Right ventricle myocardium superior (tissue), 1 donor: ENCODE data around the gene TSPAN9. TPM values are rescaled to one million over a fixed set of nuclear protein-coding genes. Genes with fewer than 3 reads are reported as not detected.

Experiments
- ATAC-seq: fragments of 200-7000 bp; cut with Tn5 transposase; one replicate; pipeline ENCODE4 v1.9.1; 2020; ENCODE audit warnings: mild to moderate bottlenecking; ENCODE audit not compliant: poor library complexity
- DNase-seq: peaks from one replicate; pipeline ENCODE4 v3.0.0-alpha.2; 2020
- intact Hi-C: fragments of 100-400 bp; cut with DNase I; formaldehyde crosslinking; loops from one replicate; pipeline ENCODE4 v1.11.2; 2022
- total RNA-seq: library from RNA; stranded (reverse); fragmentation: NEBNext Ultra II Directional; extraction: Animal tissue kit (Norgen Biotek cat#: 25700); gene quantifications from one replicate; pipeline ENCODE4 v1.2.1, GENCODE V29; 2021
- donor health status: DM: no; HTN: yes; CAD: no; lungs with severe emphysema.

The TSPAN9 gene
- total RNA-seq, 1 donor from 2014 or later = 156 TPM

DNA sequence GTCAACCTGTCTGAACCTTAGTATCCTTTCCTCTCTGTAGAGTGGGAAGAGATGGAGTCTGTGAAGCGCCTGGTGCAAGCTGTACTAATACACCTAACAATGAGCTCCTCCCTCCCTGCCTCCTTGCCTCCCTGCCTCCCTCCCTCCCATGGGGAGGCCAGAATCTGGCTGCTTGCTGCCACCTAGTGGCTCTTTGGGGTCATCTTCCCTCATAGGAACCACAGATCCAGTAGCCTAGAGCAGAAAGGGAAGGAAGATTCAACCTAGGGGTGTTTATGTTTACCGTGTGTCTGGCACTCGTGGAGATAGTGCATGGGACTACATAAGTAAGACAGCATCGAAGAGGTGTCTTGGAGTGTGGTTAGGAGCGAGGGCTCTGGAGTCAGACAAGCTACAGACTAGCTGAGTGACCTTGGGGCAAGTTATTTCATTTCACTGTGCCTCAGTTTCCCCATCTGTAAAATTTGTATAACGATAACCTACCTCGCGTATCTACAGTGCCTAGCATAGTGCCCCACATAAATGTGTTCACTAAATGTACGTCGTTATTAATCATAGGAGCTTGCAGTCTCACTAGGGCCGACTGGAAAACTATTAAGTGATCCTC, 35.5 kb upstream of the TSPAN9 start:
- ATAC-seq = peak; percentile 44
- intact Hi-C loops = no loop called here
- no peak for DNase-seq

DNA sequence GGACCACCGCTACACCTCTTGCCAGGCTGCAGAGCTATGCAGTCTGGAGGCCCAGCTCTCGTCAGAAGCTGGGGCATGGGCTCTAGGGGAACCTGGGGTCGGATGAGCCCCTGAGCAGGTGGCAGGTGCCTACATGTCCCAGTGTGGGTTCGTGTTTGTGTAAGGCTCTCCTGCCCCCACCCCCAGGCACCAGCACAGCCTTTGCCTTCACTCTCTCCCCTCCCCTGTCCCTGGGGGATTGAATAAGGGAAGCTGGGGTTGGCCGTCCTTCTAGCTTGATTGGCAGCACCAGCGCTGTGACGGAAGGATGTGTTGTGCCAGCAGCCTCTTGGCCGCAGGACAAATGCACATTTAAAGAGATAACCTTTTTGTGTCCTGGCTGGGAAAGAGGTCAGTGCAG, 34.8 kb upstream of the TSPAN9 start:
- peak; percentile 80 for DNase-seq
- intact Hi-C loops = no loop called here
- peak; percentile 60 for ATAC-seq

DNA sequence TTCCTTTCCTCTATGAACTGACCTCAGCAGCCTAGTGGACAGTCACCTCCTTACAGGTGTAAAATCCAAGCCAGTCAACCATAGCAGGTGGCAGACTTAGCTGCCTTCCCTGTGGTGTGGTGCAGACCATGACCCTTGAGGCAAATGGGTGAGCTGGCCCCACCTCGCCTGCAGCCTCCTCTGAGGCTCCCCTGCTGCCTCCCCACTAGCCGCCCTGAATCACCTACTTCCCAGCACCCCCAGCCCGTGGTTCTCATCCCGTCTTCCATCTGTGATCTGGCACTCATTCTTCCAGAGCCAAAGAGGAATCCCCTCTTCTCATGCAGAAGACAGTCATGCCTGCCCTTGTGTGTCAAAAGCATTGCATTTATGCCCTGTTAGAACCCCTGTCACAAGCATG, 34.4 kb upstream of the TSPAN9 start:
- no peak for ATAC-seq
- intact Hi-C loops = no loop called here
- DNase-seq = no peak

DNA sequence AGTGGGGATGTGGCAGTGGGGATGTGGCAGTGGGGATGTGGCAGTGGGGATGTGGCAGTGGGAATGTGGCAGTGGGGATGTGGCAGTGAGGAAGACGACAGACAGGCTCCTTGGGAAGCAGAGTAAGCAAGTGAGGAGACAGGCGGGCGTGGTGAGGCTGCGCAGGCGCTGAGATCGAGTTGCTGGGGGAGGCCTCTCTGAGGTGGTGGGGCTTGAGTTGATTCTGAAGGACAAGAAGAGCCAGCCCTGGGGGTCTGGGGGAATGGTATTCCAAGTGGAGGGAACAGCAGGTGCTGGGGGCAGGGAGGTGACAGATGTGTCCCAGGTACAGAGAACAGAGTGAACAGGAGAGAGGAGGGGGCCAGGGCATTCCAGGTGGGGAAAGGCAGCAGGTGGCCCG, 33.8 kb upstream of the TSPAN9 start:
- intact Hi-C loops = no loop called here
- DNase-seq (no peak), ATAC-seq (no peak)

DNA sequence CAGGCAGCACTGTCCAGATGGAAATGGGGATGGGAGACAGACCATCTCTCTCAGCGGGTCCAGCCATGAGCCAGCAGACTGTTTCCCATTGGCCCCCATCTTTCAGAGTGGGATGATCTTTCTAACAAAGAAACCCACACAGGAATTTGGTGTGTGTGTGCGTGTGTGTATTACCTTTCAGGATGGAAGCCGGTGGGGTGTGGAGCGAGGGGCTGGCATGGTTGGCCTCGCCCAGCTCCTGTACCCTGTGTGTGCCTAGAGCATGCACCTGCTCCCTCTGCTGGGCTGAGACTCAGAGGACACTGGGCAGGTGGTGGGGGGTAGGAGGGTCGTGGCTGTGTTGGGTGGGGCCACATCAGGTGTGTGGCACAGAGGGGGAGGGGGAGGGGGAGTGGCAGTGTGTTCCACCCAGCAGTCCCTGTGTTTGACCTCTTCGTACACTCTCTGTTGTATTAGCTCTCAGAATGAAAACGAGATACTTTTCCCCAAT, 33.0 kb upstream of the TSPAN9 start:
- no peak for DNase-seq
- ATAC-seq = no peak
- intact Hi-C loops = no loop called here

DNA sequence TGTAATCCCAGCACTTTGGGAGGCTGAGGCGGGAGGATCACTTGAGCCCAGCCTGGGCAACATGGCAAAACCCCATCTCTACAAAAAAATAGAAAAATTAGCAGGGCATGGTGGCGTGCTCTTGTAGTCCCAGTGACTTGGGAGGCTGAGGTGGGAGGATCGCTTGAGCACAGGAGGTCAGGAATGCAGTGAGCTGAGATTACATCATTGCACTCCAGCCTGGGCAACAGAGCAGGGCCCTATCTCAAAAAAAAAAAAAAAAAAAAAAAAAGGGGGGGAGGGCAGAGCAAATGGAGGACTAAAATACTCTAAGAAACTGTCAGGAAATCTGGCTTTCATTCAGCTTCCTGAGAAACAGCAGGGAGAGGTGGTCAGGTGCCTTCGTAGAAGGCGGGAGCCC, 31.7 kb upstream of the TSPAN9 start:
- no peak for DNase-seq
- ATAC-seq = no peak
- intact Hi-C loops = no loop called here

DNA sequence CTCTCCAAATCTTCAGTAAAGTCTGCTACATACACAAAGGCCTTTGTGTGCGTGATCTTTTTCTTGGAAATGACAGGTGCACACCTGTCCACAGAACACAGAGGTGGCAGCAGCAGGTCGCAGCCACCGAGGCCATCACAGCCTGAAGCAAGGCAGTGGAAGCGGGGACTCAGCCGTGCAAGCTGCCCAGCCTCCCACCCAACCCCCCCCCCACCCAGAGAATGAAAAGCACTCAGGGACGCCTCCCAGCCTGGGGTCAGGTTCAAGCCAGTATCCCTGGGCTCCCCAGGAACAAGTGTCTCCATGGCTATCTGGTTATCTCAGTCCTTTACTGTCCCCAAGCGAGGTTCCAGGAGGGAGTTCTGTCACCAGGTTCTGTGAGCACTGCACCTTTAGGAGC, 31.2 kb upstream of the TSPAN9 start:
- DNase-seq (no peak), ATAC-seq (peak; percentile 50)
- intact Hi-C loops = no loop called here

DNA sequence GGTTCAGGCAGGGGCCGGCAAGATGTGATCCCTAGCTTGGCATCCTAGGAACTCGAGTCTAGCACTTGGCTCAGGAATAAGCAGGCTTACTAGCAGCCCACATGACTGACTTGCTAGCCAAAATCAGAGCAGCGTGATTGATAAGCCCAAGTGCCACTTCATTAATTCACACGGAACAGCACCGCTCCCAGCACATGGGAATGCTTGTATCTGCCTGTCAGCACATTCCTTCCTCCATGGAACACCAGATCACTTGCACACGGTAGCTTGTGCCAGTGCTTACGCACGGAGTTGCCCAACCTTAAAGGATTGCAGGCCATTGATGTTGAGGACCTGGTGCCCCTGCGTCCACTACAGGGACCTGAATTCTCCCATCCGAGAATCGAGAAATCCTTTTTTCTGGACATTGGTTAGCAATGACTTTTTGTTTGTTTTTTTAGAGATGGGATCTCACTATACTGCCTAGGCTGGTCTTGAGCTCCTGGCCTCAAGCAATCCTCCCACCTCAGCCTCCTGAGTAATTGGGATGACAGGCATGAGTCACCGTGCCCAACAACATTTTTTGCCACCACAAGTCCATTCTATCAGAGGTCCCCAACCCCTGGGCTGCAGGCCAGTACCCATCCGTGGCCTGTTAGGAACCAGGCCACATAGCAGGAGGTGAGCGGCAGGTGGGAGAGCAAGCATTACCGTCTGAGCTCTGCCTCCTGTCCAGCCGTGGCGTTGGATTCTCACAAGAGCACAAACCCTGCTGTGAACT, 30.6 kb upstream of the TSPAN9 start:
- ATAC-seq (peak; percentile 79), DNase-seq (peak; percentile 82)
- intact Hi-C loops = no loop called here

DNA sequence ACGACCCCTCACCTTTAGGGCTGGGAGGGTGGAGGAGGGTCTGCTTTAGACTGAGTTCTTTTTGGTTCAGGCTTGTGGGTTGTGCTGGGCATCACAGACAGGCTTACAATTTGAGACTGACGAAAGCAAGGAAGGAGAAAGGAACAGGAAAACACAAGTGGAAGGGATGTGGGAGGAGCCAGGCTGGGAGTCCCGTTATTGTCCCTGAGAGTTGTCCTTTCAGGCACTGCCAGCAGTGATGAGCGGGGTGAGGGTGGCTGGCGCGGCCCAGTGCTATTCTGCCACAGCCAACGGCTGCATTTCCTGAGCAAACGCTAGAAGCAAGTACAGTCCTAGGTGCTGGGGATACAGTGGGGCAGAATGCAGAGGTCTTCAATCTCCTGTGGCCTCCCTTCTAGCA, 29.2 kb upstream of the TSPAN9 start:
- intact Hi-C loops = no loop called here
- DNase-seq (peak; percentile 72), ATAC-seq (peak; percentile 63)

DNA sequence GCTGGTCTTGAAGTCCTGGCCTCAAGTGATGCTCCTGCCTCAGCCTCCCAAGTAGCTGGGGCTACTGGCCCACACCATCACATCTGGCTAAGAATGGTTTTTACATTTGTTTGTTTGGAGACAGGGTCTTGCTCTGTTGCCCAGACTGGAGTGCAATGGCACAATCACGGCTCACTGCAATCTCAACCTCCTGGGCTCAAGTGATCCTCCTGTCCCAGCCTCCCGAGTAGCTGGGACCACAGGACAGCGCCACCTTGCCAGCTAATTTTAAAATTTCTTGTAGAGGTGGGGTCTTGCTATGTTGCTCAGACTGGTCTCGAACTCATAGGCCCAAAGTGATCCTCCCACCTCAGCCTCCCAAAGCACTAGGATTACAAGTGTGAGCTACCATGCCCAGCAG, 28.6 kb upstream of the TSPAN9 start:
- intact Hi-C loops = no loop called here
- ATAC-seq (no peak), DNase-seq (no peak)

DNA sequence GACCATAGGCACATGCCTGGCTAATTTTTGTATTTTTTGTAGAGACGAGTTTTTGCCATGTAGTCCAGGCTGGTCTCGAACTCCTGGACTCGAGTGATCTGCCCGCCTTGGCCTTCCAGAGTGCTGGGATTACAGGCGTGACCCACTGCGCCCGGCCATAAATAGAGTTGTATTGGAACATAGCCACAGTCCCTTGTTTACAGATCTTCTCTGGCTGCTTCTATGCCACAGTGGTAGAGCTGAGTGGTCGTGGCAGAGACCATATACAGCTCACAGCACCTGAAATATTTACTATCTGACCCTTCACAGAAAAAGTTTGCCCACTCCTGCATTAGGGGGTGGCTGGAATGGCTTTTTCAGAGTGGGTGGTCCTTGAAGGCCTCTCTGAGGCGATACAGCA, 28.0 kb upstream of the TSPAN9 start:
- DNase-seq = no peak
- intact Hi-C loops = no loop called here
- ATAC-seq = no peak

DNA sequence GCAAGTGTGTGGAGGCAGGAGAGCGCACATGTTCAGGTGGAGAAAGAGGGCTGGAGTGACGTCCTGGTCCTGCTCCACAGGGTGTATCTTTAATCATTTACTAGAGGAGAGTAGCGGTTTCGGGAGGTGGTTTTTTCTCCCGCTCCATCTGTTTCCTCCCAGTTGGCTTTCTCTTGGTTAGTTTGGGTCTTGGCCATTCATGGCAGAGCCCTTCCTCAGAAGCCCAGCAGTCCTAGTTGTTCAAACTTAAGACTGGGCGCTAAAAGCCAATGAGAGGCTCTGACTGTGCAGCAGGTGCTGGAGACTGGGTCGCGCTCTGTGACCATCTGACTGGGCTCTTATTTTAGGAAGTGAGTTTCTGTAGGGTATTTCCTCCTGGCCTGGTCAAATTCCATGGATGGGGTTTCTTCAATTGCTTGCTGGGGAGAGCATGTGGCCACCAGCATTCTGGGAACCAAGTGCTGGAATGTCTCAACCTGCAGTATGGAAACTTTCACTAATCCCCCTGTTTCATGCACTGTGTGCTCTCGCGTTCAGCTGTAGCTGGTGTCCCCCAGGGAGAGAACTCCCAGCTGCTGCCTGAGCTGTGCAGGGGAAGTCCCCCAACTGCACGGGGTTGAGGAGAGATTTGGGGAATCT, 27.4 kb upstream of the TSPAN9 start:
- no peak for DNase-seq
- ATAC-seq = no peak
- intact Hi-C loops = no loop called here

DNA sequence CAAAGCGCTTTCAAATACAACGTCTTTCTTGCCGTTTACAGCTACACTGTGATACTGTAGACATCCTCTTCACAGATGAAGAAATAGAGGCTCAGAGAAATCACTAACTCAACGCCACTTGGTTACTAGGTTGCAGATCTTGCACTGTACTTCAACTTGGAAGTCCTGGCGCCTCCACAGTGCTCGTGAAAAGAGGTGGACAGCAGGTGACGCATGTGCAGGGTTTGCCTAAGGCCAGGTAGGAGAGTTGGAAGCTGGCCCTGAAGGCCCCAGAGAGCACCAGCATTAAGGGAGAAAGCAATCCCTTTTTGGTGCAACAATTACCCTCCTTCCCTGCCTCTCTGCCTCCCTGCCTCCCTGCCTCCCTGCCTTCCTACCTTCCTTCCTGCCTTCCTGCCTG, 22.8 kb upstream of the TSPAN9 start:
- no peak for DNase-seq
- ATAC-seq = no peak
- intact Hi-C loops = no loop called here

DNA sequence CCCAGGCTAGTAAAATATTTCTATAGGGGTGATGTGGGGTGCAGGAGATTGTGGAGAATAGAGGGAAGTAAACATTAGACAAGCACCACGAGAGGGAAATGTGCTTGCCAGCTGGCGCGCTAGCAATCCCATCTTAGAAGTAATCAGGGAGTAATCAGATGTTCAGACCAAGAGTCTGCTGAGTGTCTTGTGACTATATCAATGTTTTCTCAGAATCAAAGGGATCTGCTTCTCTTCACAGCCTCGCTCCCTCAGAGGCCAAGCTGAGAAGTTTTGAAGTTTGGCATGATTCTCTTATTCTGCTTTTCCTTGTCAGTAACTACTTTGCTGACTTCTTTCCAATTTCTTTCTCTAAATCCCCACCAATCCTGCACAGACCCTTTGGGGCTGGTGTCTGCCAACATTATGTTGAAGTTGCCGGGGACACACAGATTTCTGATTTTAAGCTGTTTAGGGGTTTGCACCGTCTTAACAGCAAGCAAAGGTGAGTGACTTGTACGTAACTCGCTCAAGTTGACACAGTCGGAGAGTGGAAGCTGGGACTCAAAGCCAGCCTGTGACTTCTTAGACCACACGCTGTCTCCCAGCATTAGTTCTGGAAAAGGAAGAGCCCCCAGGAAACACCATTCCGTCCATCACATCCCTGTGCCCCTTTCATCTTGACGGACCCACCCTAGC, 22.0 kb upstream of the TSPAN9 start:
- ATAC-seq (peak; percentile 45), DNase-seq (no peak)
- intact Hi-C loops = no loop called here

DNA sequence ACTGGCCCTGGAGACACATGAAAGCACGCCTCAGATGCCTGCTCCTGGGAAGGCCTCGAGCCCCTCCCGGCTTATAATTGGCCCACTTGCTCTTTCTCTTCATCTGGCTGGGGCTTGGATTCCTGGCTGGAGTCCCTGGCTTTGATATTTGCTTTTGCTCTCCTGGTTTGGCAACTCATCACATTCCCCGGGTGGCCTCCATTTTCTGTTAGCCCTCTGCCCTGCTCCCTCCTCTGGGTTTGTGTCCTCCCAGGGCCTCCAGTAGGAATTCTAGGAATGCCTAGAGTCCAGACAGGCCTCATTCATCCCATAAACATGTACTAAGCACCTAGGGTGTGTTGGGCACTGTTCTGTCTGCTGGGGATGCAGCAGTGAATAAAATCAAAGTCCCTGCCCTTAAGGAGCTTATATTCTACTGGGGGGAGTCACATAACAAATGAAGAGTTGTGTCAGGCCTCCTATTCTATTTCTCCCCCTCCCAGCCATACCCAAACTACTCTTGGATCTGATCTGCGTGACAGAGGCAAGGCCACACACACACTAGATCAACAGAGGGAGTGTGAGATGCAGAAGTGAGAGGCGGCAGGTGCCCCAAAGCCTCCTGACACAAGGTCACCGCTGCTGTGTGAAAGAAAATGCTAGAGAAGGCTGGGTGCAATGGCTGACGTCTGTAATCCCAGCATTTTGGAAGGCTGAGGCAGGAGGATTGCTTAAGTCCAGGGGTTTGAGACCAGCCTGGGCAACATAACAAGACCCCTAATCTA, 21.3 kb upstream of the TSPAN9 start:
- DNase-seq (no peak), ATAC-seq (peak; percentile 59)
- intact Hi-C loops = no loop called here

DNA sequence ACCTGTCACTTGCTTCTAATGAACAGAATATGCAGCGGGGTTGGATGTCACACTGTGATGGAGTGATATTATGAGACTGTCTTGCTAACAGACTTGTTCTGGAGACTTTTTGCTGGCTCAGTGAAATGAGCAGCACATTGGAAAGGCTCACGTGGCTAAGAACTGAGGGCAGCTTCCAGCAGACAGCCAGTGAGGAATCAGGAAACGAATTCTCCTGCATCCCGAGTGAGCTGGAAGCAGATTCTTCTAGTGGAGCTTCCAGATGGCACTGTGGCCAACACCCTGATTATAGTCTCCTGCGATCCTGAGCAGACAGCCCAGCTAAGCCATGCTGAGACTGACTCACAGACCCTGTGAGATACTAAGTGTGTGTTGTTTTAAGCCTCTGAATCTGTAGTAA, 16.1 kb upstream of the TSPAN9 start:
- DNase-seq = no peak
- no peak for ATAC-seq
- intact Hi-C loops = no loop called here

DNA sequence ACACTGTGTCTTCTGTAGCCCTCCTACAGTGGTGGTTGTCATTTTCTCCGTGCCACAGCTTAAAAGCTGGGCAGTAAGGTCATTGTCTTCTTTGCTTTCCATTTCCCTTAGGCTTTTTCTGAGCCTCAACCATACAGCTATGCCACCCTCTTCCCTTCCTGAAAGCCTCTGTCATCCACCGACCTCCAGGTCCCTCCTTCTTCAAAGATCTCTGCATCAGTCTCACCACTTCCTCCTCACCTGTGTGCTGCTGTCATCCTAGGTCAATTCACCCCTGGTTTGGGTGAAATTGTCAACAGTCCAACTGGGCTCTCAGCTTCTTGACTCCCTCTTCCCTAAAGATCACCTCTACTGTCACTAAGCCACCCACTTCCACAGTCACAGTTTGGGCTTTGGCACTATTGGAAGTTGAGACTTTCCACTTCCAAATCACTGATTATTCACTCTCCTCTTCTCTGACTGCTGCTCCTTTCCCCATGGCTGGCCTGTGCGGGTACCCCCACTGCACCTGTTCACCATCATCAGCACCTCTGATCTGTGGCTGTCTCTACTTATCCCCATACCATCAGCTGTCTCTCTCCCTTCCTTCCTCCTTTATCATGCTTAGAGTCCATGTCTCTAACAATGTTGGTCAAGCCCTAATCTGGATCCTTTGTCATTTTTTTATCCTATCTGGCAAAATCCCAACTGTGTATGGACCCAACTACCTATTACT, 15.5 kb upstream of the TSPAN9 start:
- intact Hi-C loops = no loop called here
- DNase-seq = no peak

DNA sequence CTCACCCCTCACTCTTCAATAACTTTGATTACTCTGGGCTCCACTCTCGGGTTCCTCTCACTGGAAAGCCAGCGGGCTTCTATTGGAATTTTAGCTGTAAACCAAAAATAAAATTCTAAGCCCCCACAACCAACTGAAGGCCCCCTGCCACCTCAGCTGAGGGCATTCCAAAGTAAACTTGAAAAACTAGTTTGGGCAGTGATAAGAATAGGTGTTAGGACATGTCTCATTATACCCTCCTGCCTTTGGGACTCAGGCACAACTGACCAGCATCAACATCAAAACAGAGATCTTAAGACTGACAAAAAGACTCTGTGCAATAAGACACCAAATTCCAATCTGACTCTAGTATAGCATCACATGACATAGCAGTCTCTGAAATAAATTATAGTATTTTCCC, 11.9 kb upstream of the TSPAN9 start:
- ATAC-seq (no peak), DNase-seq (no peak)
- intact Hi-C loops = no loop called here

More for the DNA sequence above, 15.5 kb upstream of the TSPAN9 start:
- no peak for ATAC-seq
